Psoas muscle (tissue), 8 donors: ENCODE measurements around the gene LONRF2. TPM values are rescaled to one million over a fixed set of nuclear protein-coding genes. Genes with fewer than 3 reads are reported as not detected.
A peak's percentile ranks its signal among the peaks of the same experiment; 100 is the strongest.

ENCODE experiments used
- ATAC-seq, 4 donors: fragments of 200-7000 bp; cut with Tn5 transposase; one replicate each; pipeline ENCODE4 v1.9.1; 2020; ENCODE audit warnings: moderate library complexity in 3 of 4, mild to moderate bottlenecking in 2 of 4
- DNase-seq, 2 donors: peaks; one replicate each; pipeline ENCODE4 v3.0.0-alpha.2; 2020
- H3K27ac ChIP-seq: fragments of 200-600 bp; one replicate; pipeline ENCODE4 v1.8.0; 2022
- H3K27me3 ChIP-seq, 3 donors: fragments of 200-600 bp in 1 of 3; one replicate each; pipeline versions ENCODE4 v1.6.1 to v1.8.0; 2013 to 2022; ENCODE audit warnings: low read length in 2 of 3, mild to moderate bottlenecking in 2 of 3, moderate library complexity in 1 of 3; ENCODE audit not compliant: insufficient read depth in 3 of 3
- H3K36me3 ChIP-seq, 2 donors: fragments of 200-600 bp in 1 of 2; one replicate each; pipeline versions ENCODE4 v1.6.1 to v1.8.0; 2013 to 2022; ENCODE audit warnings: low read depth in 1 of 2, mild to moderate bottlenecking in 1 of 2, moderate library complexity in 1 of 2; ENCODE audit not compliant: insufficient read depth in 1 of 2
- H3K4me1 ChIP-seq: fragments of 200-600 bp; one replicate; pipeline ENCODE4 v1.8.0; 2022
- H3K4me3 ChIP-seq: fragments of 200-600 bp; one replicate; pipeline ENCODE4 v1.8.0; 2022; ENCODE audit warnings: mild to moderate bottlenecking
- H3K9me3 ChIP-seq: fragments of 200-600 bp; one replicate; pipeline ENCODE4 v1.8.0; 2022
- WGBS, 3 donors: extraction: QIAGEN DNeasy Blood & Tissue Kit; methylation state at CpG; one replicate each; pipeline versions ENCODE4 v1.1.6 to v1.1.7; 2013; 5-methylcytosine and 5-hydroxymethylcytosine counted together
- intact Hi-C, 2 donors: fragments of 100-400 bp; cut with DNase I; formaldehyde crosslinking; loops; one replicate each; pipeline versions ENCODE4 v1.11.0 to v1.14.2; 2022
- polyA plus RNA-seq, 3 donors: library from polyadenylated mRNA; stranded (reverse); fragments of 200-250 nt; gene quantifications; one replicate each; pipeline ENCODE4 v1.2.3, GENCODE V29; 2013
- total RNA-seq, 4 donors: library from RNA; stranded (reverse); fragmentation: NEBNext Ultra II Directional in 2 of 4; extraction: Animal tissue kit (Norgen Biotek cat#: 25700) in 2 of 4; gene quantifications; one replicate each; pipeline versions ENCODE4 v1.2.1 to v1.2.4, GENCODE V29; 2021 to 2023
- TF ChIP-seq, protein P1 (sequence below): fragments of 200-600 bp; IDR thresholded peaks from one replicate; pipeline ENCODE4 v1.8.0; 2022; ENCODE audit warnings: antibody characterized with exemption
- donor health status: healthy with polysubstance abuse.
- donor health status: DM: no; HTN: no; CAD: no; lungs with moderate emphysema.
- donor health status: Bipolar disorder and iron deficiency.
- donor health status: healthy.
- donor health status: DM: yes; HTN: yes; CAD: no.
- donor health status: DM: no; HTN: no; CAD: no.
- donor health status: DM: no; HTN: no; CAD: no.
- donor health status: DM: yes; HTN: yes; CAD: no.

Gene LONRF2
- total and polyA plus RNA-seq, 7 donors, result 0.22 to 11.5 (median 5.7) TPM

DNA sequence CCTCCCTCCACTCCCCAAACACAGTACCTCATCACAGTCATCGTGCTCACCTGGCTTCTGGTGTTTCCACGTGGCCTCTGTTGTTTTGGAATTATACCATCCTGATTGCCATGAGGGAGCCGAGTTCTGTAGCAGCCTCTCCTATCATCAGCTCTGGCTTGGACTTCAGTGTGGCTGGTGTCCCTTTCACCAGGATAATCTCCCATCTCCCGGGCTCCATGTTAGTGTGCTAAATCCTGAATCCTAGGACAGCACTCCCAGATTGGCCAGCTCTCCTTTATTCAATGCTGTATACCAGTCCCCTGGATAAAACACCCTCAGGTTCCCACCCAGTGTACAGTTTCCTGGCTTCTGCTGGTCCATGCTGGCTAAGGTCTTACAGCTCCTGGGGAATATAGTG lies 53.3 kb downstream of the LONRF2 start:
- H3K27me3 ChIP-seq, result no peaks in the 10 kb centered on the region
- 80 to 84% (median 82%) methylated on average over 4 of the region's 4 CpGs for WGBS, 3 donors
- no peak for DNase-seq

DNA sequence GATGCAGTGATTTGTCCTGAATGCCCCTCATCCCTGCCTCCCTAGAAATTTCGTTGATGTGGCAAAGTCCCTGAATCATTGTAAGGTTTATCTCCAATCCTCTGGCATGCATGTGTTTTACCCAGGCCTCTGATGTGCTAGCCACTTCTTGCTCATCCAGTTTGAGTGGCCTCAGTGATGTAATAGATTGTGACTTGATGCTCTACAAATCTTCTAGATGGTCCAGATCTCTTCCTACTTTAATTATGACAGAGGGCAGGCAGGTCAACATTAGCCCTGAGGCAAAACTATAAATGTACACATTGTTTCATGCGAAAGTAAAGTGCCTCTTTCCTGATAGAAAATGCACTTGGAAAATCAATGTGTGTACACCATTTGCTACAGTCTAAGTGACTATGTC lies 54.5 kb downstream of the LONRF2 start:
- ATAC-seq (no peak), DNase-seq (no peak)
- Histone ChIP-seq H3K4me3 (no peak overlapping the region), H3K36me3 (no peaks in the 10 kb centered on the region), H3K27me3 (no peaks in the 10 kb centered on the region), H3K9me3 (no peaks in the 10 kb centered on the region), H3K4me1 (no peaks in the 10 kb centered on the region), H3K27ac (no peak overlapping the region)
- TF ChIP-seq, protein P1, sequence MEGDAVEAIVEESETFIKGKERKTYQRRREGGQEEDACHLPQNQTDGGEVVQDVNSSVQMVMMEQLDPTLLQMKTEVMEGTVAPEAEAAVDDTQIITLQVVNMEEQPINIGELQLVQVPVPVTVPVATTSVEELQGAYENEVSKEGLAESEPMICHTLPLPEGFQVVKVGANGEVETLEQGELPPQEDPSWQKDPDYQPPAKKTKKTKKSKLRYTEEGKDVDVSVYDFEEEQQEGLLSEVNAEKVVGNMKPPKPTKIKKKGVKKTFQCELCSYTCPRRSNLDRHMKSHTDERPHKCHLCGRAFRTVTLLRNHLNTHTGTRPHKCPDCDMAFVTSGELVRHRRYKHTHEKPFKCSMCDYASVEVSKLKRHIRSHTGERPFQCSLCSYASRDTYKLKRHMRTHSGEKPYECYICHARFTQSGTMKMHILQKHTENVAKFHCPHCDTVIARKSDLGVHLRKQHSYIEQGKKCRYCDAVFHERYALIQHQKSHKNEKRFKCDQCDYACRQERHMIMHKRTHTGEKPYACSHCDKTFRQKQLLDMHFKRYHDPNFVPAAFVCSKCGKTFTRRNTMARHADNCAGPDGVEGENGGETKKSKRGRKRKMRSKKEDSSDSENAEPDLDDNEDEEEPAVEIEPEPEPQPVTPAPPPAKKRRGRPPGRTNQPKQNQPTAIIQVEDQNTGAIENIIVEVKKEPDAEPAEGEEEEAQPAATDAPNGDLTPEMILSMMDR, result no peak
- intact Hi-C loops, result no loop called here
- 74 to 77% (median 77%) methylated on average over 2 of the region's 2 CpGs for WGBS, 3 donors

More for the DNA sequence above, 53.3 kb downstream of the LONRF2 start:
- Histone ChIP-seq H3K36me3 (no peaks in the 10 kb centered on the region), H3K27ac (no peak overlapping the region), H3K9me3 (no peaks in the 10 kb centered on the region), H3K4me3 (no peak overlapping the region), H3K4me1 (no peaks in the 10 kb centered on the region)
- ATAC-seq, result no peak
- intact Hi-C loops, result no loop called here
- TF ChIP-seq, protein P1, result no peak

DNA sequence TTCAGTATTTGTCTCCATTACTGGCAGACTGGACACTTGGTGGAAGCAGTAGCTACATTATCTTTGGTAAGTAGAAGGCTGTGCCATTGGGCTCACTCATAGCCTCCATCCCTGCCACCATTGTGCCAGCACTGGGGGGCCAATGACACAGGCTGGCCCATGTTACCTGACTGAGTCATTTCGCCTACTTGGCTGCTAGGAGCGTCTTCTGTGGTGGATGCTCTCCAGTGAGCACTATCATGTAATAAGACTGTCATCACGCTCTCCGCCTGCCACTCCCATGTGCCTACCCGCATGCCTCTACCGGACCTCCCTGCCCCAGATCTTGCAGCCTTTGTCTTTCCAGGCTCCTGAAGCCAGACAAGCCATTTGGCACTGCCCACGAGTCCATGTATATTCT lies 56.2 kb downstream of the LONRF2 start:
- 89 to 96% (median 93%) methylated on average over 7 of the region's 7 CpGs for WGBS, 3 donors
- intact Hi-C loops, result no loop called here

DNA sequence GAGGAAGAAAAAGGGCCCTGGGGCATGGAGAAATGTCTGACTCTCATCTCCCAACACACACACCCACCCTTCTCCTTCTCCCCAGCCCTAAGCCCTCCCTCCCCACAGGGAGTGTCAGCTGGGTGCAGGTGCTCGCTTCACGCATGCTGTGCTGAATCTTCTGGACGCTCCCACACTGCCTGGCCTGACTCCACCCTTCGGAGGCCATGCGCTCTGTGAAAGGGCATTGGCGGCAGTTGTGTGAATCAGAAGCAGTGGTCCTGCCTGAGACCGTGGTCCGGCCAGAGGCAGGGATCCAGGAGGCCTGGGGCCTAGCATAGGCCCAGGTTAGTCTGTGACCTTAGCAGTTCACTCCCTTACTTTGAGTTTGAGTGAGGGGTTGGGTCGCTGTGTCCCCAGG lies 57.1 kb downstream of the LONRF2 start:
- no peak for DNase-seq
- H3K36me3 ChIP-seq, result no peaks in the 10 kb centered on the region
- intact Hi-C loops, result no loop called here

More for the DNA sequence above, 56.2 kb downstream of the LONRF2 start:
- ATAC-seq (peak in 1 of 4 donors; percentile 37), DNase-seq (no peak)
- Histone ChIP-seq H3K4me3 (no peak overlapping the region), H3K4me1 (no peaks in the 10 kb centered on the region), H3K36me3 (no peaks in the 10 kb centered on the region), H3K9me3 (no peaks in the 10 kb centered on the region), H3K27ac (no peak overlapping the region), H3K27me3 (no peaks in the 10 kb centered on the region)
- TF ChIP-seq, protein P1, result no peak

DNA sequence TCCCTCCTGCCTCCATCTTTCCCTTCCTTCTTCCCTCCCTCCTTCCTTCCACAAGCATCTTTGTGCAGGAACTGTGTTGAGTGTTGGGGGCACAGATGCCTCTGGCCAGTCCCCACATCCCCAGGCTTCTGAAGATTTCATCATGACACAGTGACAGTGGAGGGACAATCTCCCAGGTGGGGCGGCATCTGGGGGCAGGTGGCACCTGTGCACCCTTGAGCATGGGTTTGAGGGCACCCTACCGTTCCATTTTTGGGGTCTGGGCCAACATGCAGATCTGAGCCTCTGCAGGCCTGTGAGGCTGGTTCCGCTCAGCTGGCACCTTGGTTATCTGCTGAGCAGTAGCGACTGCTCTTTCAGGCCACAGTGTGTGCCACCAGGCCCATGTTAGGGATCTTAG lies 57.6 kb downstream of the LONRF2 start:
- TF ChIP-seq, protein P1, result no peak
- no peak overlapping the region for H3K4me3 ChIP-seq
- H3K9me3 ChIP-seq, result no peaks in the 10 kb centered on the region
- H3K36me3 ChIP-seq, result no peaks in the 10 kb centered on the region
- DNase-seq (no peak), ATAC-seq (no peak)
- intact Hi-C loops, result no loop called here
- 84 to 90% (median 87%) methylated on average over 4 of the region's 4 CpGs for WGBS, 3 donors
- no peaks in the 10 kb centered on the region for H3K27me3 ChIP-seq
- no peaks in the 10 kb centered on the region for H3K4me1 ChIP-seq
- H3K27ac ChIP-seq, result no peak overlapping the region

More for the DNA sequence above, 57.1 kb downstream of the LONRF2 start:
- Histone ChIP-seq H3K27me3 (no peaks in the 10 kb centered on the region), H3K27ac (no peak overlapping the region), H3K4me3 (no peak overlapping the region), H3K9me3 (no peaks in the 10 kb centered on the region), H3K4me1 (no peaks in the 10 kb centered on the region)
- no peak for ATAC-seq
- 90 to 93% (median 90%) methylated on average over 9 of the region's 9 CpGs for WGBS, 3 donors
- TF ChIP-seq, protein P1, result no peak
